ENCODE measurements around the gene NPTX1. TPM values are rescaled to one million over a fixed set of nuclear protein-coding genes. Genes with fewer than 3 reads are reported as not detected.

NPTX1 gene
- total RNA-seq, 4 donors from 2014 or later: 0.92 to 0.98 TPM; not detected in 2

GRCh38 chr17:80477647-80478478 is 1.5 kb upstream of the NPTX1 start:
- H3K36me3 ChIP-seq: no peaks in the 10 kb centered on the region
- no peak overlapping the region for H3K27ac ChIP-seq
- no peaks in the 10 kb centered on the region for H3K9me3 ChIP-seq
- peak in 1 of 2 donors; percentile 20 for DNase-seq
- peaks cover 44% of the 10 kb centered on the region for H3K27me3 ChIP-seq
- peaks cover 20 to 44% of the 10 kb centered on the region in 2 donors for H3K4me1 ChIP-seq
- H3K4me3 ChIP-seq (replicated peaks in 1 of 3): peak overlapping the region in 1 of 3 donors; percentile 17
- TF ChIP-seq POLR2A (IDR thresholded peaks at IDR 0.05): no peak
- TF ChIP-seq CTCF (IDR thresholded peaks at IDR 0.05): peak in 2 of 6 experiments; percentile 20 to 30
- 2 to 5% methylated on average over 8 to 27 of the region's 103 CpGs for WGBS, 2 donors
- intact Hi-C loops (cut with DNase I): no loop called here

- WGBS, 2 donors: 0 to 1% methylated on average over 9 to 17 of the region's 84 CpGs
- Histone ChIP-seq H3K36me3 (no peaks in the 10 kb centered on the region), H3K27ac (no peak overlapping the region), H3K27me3 (peaks cover 44% of the 10 kb centered on the region), H3K4me1 (peaks cover 20 to 44% of the 10 kb centered on the region in 2 donors), H3K4me3 (replicated peaks in 1 of 3) (peak overlapping the region in 1 of 3 donors; percentile 17), H3K9me3 (no peaks in the 10 kb centered on the region)
- intact Hi-C loops (cut with DNase I): no loop called here
- TF ChIP-seq POLR2A (IDR thresholded peaks at IDR 0.05) (no peak), CTCF (IDR thresholded peaks at IDR 0.05) (no peak)
- DNase-seq: no peak
Observed at GRCh38 chr17:80476877-80477646, 655 bp upstream of the NPTX1 start.

GRCh38 chr17:80474961-80475909 is 1.2 kb downstream of the NPTX1 start:
- Histone ChIP-seq H3K36me3 (no peaks in the 10 kb centered on the region), H3K27ac (no peak overlapping the region), H3K27me3 (peaks cover 44% of the 10 kb centered on the region), H3K4me3 (replicated peaks in 1 of 3) (no peak overlapping the region), H3K9me3 (no peaks in the 10 kb centered on the region), H3K4me1 (peaks cover 20 to 44% of the 10 kb centered on the region in 2 donors)
- TF ChIP-seq CTCF (IDR thresholded peaks at IDR 0.05) (no peak), POLR2A (IDR thresholded peaks at IDR 0.05) (no peak)
- intact Hi-C loops (cut with DNase I): no loop called here
- no peak for DNase-seq
- WGBS, 2 donors: 3 to 4% methylated on average over 18 to 22 of the region's 55 CpGs

- Histone ChIP-seq H3K27me3 (peaks cover 44% of the 10 kb centered on the region), H3K36me3 (no peaks in the 10 kb centered on the region), H3K9me3 (no peaks in the 10 kb centered on the region), H3K4me1 (peaks cover 20 to 44% of the 10 kb centered on the region in 2 donors), H3K27ac (no peak overlapping the region), H3K4me3 (replicated peaks in 1 of 3) (no peak overlapping the region)
- TF ChIP-seq POLR2A (IDR thresholded peaks at IDR 0.05) (no peak), CTCF (IDR thresholded peaks at IDR 0.05) (peak in 1 of 6 experiments; percentile 6)
- 18 to 21% methylated on average over 16 of the region's 16 CpGs for WGBS, 2 donors
- no peak for DNase-seq
- intact Hi-C loops (cut with DNase I): no loop called here
Observed at GRCh38 chr17:80474231-80474960, 2.0 kb downstream of the NPTX1 start.

Data from thyroid gland (tissue), 4 donors.